ENCODE results near the gene PLBD1.

Gene PLBD1

GRCh38 chr12:14554281-14555007, 13.2 kb downstream of the PLBD1 start:
- TF ChIP-seq TAF1 (IDR thresholded peaks at IDR 0.05; ENCODE audit: borderline replicate concordance, insufficient read depth, low read length) (no peak), POLR2AphosphoS5 (IDR thresholded peaks at IDR 0.05; ENCODE audit: low read depth, low read length) (no peak), FOXP2 (optimal IDR thresholded peaks at IDR 0.05; ENCODE audit: borderline replicate concordance, extremely low read depth, extremely low read length, insufficient read depth) (no peak), SIN3A (IDR thresholded peaks at IDR 0.05; ENCODE audit: borderline replicate concordance, insufficient read depth, low read length) (no peak)
- TF ChIP-seq, protein P1, sequence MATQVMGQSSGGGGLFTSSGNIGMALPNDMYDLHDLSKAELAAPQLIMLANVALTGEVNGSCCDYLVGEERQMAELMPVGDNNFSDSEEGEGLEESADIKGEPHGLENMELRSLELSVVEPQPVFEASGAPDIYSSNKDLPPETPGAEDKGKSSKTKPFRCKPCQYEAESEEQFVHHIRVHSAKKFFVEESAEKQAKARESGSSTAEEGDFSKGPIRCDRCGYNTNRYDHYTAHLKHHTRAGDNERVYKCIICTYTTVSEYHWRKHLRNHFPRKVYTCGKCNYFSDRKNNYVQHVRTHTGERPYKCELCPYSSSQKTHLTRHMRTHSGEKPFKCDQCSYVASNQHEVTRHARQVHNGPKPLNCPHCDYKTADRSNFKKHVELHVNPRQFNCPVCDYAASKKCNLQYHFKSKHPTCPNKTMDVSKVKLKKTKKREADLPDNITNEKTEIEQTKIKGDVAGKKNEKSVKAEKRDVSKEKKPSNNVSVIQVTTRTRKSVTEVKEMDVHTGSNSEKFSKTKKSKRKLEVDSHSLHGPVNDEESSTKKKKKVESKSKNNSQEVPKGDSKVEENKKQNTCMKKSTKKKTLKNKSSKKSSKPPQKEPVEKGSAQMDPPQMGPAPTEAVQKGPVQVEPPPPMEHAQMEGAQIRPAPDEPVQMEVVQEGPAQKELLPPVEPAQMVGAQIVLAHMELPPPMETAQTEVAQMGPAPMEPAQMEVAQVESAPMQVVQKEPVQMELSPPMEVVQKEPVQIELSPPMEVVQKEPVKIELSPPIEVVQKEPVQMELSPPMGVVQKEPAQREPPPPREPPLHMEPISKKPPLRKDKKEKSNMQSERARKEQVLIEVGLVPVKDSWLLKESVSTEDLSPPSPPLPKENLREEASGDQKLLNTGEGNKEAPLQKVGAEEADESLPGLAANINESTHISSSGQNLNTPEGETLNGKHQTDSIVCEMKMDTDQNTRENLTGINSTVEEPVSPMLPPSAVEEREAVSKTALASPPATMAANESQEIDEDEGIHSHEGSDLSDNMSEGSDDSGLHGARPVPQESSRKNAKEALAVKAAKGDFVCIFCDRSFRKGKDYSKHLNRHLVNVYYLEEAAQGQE (IDR thresholded peaks at IDR 0.05; ENCODE audit: insufficient read depth in 1 of 2, low read depth in 2 of 2, low read length in 2 of 2) = no peak

- TF ChIP-seq FOXP2 (optimal IDR thresholded peaks at IDR 0.05; ENCODE audit: borderline replicate concordance, extremely low read depth, extremely low read length, insufficient read depth) = no peak
- TF ChIP-seq, protein P1 (IDR thresholded peaks at IDR 0.05; ENCODE audit: insufficient read depth in 1 of 2, low read depth in 2 of 2, low read length in 2 of 2) = no peak
- TF ChIP-seq TAF1 (IDR thresholded peaks at IDR 0.05; ENCODE audit: borderline replicate concordance, insufficient read depth, low read length) = no peak
- TF ChIP-seq POLR2AphosphoS5 (IDR thresholded peaks at IDR 0.05; ENCODE audit: low read depth, low read length) = no peak
- no peak for TF ChIP-seq SIN3A (IDR thresholded peaks at IDR 0.05; ENCODE audit: borderline replicate concordance, insufficient read depth, low read length)
Measured at GRCh38 chr12:14548609-14549008, 19.1 kb downstream of the PLBD1 start.

- TF ChIP-seq SIN3A (IDR thresholded peaks at IDR 0.05; ENCODE audit: borderline replicate concordance, insufficient read depth, low read length) = no peak
- TF ChIP-seq, protein P1 (IDR thresholded peaks at IDR 0.05; ENCODE audit: insufficient read depth in 1 of 2, low read depth in 2 of 2, low read length in 2 of 2) = no peak
Measured at GRCh38 chr12:14547571-14547970, 20.1 kb downstream of the PLBD1 start.

- TF ChIP-seq SIN3A (IDR thresholded peaks at IDR 0.05; ENCODE audit: borderline replicate concordance, insufficient read depth, low read length) = no peak
Measured at GRCh38 chr12:14545144-14546124, 22.2 kb downstream of the PLBD1 start.

DNA sequence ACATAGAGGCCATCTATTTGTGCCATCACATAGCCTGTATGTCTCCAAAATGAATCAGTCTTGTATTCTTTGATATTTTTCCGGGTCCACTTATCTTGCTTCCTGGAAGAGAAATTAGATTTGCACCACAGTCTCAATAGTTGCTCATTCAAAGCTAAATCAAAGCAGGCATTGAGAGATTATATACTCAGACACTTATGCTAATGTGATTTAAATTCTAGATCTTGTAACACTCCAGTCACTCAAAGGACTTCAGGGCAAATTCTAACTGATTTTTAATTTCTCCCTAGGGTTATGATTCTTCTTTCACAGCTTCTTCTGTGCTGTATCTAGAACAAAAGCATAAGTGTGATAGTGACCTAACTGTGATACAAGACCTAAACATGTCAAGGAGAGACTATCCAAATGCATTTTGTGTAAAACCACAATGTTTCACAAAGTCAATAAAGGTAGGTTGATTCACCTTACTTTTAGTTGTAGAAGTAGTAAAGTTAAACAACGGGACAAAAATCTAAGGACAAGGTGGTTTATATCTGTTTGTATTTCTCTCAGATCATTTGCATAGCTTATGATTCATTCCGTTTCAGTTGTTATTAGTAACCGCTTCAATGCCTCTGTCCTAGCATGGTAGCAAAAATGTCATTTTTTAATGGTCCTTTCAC, 26.8 kb downstream of the PLBD1 start:
- no peak for TF ChIP-seq SIN3A (IDR thresholded peaks at IDR 0.05; ENCODE audit: borderline replicate concordance, insufficient read depth, low read length)

DNA sequence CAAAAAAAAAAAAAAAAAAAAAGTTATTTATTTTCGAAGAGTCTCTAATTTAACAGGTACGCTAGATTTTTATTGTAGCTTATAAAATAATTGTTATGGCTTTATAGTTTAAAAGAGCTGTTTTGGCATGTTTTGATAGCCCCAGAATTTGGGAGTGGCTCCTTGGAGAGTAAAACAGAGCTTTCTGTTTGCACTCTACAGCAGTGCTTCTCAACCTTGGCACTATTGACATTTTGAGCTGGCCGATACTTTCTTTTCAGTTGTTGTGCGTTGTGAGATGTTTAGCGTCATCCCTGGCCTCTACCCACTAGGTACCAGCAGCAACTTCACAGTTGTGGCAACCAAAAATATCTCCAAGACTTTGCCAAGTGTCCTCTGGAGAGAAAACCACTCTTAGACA, 30.6 kb downstream of the PLBD1 start:
- no peak for TF ChIP-seq SIN3A (IDR thresholded peaks at IDR 0.05; ENCODE audit: borderline replicate concordance, insufficient read depth, low read length)

Data from PFSK-1 (cell line).